DND-41 (cell line): ENCODE measurements around the gene RHBDF2.

Source experiments
- CTCF ChIP-seq: IDR thresholded peaks from 2 replicates; pipeline ENCODE4 v1.5.1; 2012; ENCODE audit warnings: borderline replicate concordance, low read length, moderate library complexity, mild to moderate bottlenecking; ENCODE audit not compliant: poor library complexity, severe bottlenecking; ENCODE audit errors: extremely low read depth
- EZH2 ChIP-seq: IDR thresholded peaks from 3 replicates; pipeline ENCODE4 v1.6.1; 2012; ENCODE audit warnings: borderline replicate concordance, low read depth, mild to moderate bottlenecking, moderate library complexity, low read length, inconsistent platforms; ENCODE audit not compliant: severe bottlenecking

DNA sequence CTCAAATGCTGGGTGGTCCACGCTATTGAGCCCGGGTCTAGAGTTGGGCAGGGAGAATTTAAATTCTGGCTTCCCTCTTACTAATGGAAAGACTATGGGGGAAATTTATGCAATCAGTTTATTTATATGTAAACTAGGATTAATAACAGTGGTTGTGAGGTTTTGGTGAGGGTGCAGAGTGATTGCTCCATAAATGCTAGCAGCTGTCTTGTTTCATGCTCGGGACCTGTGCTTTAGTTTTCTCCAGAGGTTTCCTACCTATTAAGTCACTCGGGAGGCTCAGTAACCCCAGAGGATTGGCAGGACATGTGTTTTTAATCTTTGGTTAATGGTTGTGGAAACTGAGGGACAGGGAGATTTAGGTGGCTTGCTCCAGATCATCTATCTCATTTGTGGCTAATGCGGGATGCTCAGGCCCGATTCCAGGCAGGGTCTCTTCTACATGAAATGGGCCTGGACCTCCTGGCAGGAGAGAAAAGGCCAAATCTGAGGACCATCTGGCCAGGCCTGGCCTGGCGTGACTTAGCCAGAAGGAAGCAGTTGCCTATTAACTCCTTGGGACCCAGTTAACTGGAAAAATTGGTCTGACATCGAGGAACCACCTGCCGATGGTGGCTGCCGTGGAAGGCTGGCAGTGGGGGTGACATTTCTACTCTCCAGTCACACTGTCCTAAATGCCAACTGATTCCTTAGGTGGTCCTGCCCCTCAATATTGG lies 40.7 kb upstream of the RHBDF2 start:
- TF ChIP-seq CTCF (no peak), EZH2 (no peak)
